Astrocyte of the hippocampus (primary cell): ENCODE data around the gene TAF1B.
A peak's percentile ranks its signal among the peaks of the same experiment; 100 is the strongest.

ENCODE experiments used
- DNase-seq: peaks from one replicate; pipeline ENCODE4 v3.0.0; 2011; ENCODE audit warnings: low read depth, low spot score

Gene TAF1B

GRCh38 chr2:9964334-9964980 lies 121.2 kb downstream of the TAF1B start:
- DNase-seq: no peak

- no peak for DNase-seq
These were observed 122.0 kb downstream of the TAF1B start for GRCh38 chr2:9965119-9965822.

- no peak for DNase-seq
These were observed 123.3 kb downstream of the TAF1B start for GRCh38 chr2:9966491-9967022.

GRCh38 chr2:9967053-9967775 lies 123.9 kb downstream of the TAF1B start:
- no peak for DNase-seq

GRCh38 chr2:9968553-9969497 lies 125.6 kb downstream of the TAF1B start:
- DNase-seq: no peak

GRCh38 chr2:9970200-9971044 lies 127.1 kb downstream of the TAF1B start:
- no peak for DNase-seq

- no peak for DNase-seq
These were observed 128.0 kb downstream of the TAF1B start for GRCh38 chr2:9971105-9971818.

- no peak for DNase-seq
These were observed 128.6 kb downstream of the TAF1B start for GRCh38 chr2:9971890-9972289.

- peak; percentile 59 for DNase-seq
These were observed 129.6 kb downstream of the TAF1B start for GRCh38 chr2:9972621-9973479.

- DNase-seq: no peak
These were observed 130.4 kb downstream of the TAF1B start for GRCh38 chr2:9973690-9974089.

- DNase-seq: no peak
These were observed 131.1 kb downstream of the TAF1B start for GRCh38 chr2:9974343-9974742.

- DNase-seq: no peak
These were observed 132.1 kb downstream of the TAF1B start for GRCh38 chr2:9975328-9975727.

GRCh38 chr2:9975805-9976447 lies 132.7 kb downstream of the TAF1B start:
- peak; percentile 93 for DNase-seq

- DNase-seq: no peak
These were observed 136.7 kb downstream of the TAF1B start for GRCh38 chr2:9979977-9980376.

GRCh38 chr2:9980520-9980919 lies 137.2 kb downstream of the TAF1B start:
- no peak for DNase-seq

- no peak for DNase-seq
These were observed 138.4 kb downstream of the TAF1B start for GRCh38 chr2:9981655-9982054.

GRCh38 chr2:9982248-9982647 lies 139.0 kb downstream of the TAF1B start:
- peak; percentile 82 for DNase-seq

GRCh38 chr2:9982891-9983290 lies 139.6 kb downstream of the TAF1B start:
- no peak for DNase-seq
